Type B pancreatic cell (in vitro differentiated cells): Measurements from ENCODE around the gene TSEN54. TPM values are rescaled to one million over a fixed set of nuclear protein-coding genes. Genes with fewer than 3 reads are reported as not detected.

Experiments used
- DNase-seq: peaks from one replicate; pipeline ENCODE4 v3.0.0; 2021; ENCODE audit warnings: mixed read lengths; ENCODE audit not compliant: unreplicated experiment; ENCODE audit errors: extremely low spot score
- H3K27ac Mint-ChIP-seq: 2 replicates; pipeline ENCODE4 v1.8.0; 2021; ENCODE audit warnings: mild to moderate bottlenecking, mixed read lengths
- H3K27me3 Mint-ChIP-seq: 2 replicates; pipeline ENCODE4 v1.8.0; 2021; ENCODE audit warnings: mixed read lengths
- H3K36me3 Mint-ChIP-seq: 2 replicates; pipeline ENCODE4 v1.8.0; 2021; ENCODE audit warnings: mixed read lengths
- H3K4me1 Mint-ChIP-seq: one replicate; pipeline ENCODE4 v1.8.0; 2021; ENCODE audit warnings: mixed read lengths; ENCODE audit not compliant: unreplicated experiment
- H3K4me3 Mint-ChIP-seq: 2 replicates; pipeline ENCODE4 v1.8.0; 2021; ENCODE audit warnings: mild to moderate bottlenecking, mixed read lengths
- H3K9me3 Mint-ChIP-seq: 2 replicates; pipeline ENCODE4 v1.8.0; 2021; ENCODE audit warnings: mixed read lengths
- total RNA-seq: library from RNA; stranded (reverse); gene quantifications from 2 replicates; pipeline ENCODE4 v1.2.1, GENCODE V29; 2021; ENCODE audit warnings: low replicate concordance
- TF ChIP-seq, protein P1 (sequence below): fragments of 200-600 bp; sonication (generic); conservative IDR thresholded peaks from 2 replicates; pipeline ENCODE4 v1.5.0; 2021; ENCODE audit warnings: antibody characterized with exemption, mild to moderate bottlenecking

The TSEN54 gene
- total RNA-seq, 1 donor from 2014 or later, result 41.0 TPM

DNA sequence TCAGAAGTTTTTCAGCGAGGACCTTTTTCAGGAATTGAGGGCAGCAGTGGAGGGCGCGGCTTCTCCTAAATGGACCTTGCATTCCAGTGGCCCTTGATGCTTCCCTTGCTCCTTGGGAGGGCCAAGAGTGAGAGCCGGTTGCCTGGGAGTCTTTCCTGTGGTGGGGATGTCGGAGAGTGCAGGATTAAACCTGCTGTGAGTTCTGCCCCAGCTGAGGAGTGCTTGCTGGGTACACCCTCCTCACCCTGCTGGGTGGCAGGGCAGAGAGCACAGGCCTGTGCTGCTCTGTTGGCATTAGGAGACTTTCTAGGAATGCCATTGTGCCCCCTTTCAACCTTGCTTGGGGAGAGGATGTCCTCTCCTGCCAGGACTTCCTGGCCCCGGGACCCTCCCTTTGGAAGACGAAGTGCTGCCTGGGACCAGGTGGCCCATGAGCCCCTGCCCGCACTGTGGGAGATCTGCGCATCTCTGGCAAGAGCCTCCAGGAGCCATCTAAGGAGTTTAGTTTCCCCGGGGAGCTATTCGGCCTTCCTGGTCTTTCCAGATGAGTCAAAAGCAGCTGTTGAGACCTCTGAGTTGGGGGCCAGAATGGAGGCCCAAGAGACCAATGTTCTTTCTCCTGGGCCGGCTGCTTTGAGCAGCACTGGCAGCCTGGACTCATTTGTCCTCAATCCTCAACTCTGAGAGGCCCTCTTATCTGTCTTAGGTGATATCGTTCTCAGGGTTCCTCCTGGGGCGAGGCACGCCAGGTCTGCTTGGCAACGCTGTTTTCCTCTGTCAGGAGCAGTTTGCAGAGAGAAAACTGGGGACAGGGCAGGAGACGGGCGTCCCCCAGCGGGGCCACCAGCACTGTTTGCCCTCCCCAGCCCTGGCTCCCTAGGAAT is 14.8 kb downstream of the TSEN54 start:
- H3K4me3 Mint-ChIP-seq, result peak overlapping the region; percentile 59
- H3K27me3 Mint-ChIP-seq, result peaks cover 11% of the 10 kb centered on the region
- peaks cover 14% of the 10 kb centered on the region for H3K4me1 Mint-ChIP-seq
- H3K9me3 Mint-ChIP-seq, result no peaks in the 10 kb centered on the region
- H3K36me3 Mint-ChIP-seq, result no peaks in the 10 kb centered on the region
- TF ChIP-seq, protein P1, sequence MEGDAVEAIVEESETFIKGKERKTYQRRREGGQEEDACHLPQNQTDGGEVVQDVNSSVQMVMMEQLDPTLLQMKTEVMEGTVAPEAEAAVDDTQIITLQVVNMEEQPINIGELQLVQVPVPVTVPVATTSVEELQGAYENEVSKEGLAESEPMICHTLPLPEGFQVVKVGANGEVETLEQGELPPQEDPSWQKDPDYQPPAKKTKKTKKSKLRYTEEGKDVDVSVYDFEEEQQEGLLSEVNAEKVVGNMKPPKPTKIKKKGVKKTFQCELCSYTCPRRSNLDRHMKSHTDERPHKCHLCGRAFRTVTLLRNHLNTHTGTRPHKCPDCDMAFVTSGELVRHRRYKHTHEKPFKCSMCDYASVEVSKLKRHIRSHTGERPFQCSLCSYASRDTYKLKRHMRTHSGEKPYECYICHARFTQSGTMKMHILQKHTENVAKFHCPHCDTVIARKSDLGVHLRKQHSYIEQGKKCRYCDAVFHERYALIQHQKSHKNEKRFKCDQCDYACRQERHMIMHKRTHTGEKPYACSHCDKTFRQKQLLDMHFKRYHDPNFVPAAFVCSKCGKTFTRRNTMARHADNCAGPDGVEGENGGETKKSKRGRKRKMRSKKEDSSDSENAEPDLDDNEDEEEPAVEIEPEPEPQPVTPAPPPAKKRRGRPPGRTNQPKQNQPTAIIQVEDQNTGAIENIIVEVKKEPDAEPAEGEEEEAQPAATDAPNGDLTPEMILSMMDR, result no peak
- DNase-seq, result no peak
- peak overlapping the region; percentile 97 for H3K27ac Mint-ChIP-seq

DNA sequence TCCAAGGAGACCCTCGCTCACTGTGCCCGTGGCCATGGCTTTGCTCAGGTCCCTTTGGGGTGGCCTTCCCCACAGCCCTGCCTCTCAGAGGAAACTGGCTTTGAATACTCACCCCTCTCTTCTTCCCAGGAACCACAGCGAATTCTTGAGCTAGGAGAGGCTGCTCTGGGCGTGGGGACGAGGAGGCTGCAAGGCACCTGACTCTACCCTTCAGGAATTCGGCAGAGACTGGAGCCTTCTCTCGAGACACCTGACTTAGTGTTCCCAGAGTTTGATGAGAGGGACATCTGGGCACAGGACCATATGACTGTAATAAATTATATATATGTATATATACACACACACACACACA is 15.4 kb downstream of the TSEN54 start:
- H3K4me3 Mint-ChIP-seq, result peak overlapping the region; percentile 59
- DNase-seq, result no peak
- no peaks in the 10 kb centered on the region for H3K36me3 Mint-ChIP-seq
- peak overlapping the region; percentile 97 for H3K27ac Mint-ChIP-seq
- TF ChIP-seq, protein P1, result no peak
- H3K27me3 Mint-ChIP-seq, result peaks cover 5% of the 10 kb centered on the region
- no peaks in the 10 kb centered on the region for H3K9me3 Mint-ChIP-seq
- peaks cover 10% of the 10 kb centered on the region for H3K4me1 Mint-ChIP-seq

DNA sequence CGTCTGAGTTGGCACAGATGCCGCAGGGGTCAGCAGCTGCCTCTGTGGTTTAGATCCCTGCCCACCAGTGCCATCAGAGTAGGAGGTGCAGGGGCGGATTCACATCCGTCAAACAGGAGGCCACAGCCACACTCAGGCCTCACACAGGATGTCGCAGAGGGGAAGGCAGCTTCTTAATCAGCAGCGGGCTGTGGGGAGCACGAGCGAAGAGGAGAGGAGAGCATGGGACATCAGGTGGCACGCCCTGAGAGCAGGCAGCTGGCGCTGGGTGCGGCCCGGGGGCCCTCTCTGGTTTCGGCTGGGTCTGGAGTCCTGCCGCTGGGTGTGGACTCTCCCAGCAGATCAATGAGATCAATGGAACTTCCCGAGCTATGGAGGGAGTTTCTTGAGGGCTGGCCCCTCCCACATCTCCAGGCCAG is 18.8 kb downstream of the TSEN54 start:
- Mint-ChIP-seq H3K36me3 (no peaks in the 10 kb centered on the region), H3K27me3 (no peaks in the 10 kb centered on the region), H3K4me3 (peak overlapping the region; percentile 44), H3K27ac (peak overlapping the region; percentile 93), H3K9me3 (no peaks in the 10 kb centered on the region), H3K4me1 (peaks cover 20% of the 10 kb centered on the region)
- DNase-seq, result no peak
- TF ChIP-seq, protein P1, result no peak

DNA sequence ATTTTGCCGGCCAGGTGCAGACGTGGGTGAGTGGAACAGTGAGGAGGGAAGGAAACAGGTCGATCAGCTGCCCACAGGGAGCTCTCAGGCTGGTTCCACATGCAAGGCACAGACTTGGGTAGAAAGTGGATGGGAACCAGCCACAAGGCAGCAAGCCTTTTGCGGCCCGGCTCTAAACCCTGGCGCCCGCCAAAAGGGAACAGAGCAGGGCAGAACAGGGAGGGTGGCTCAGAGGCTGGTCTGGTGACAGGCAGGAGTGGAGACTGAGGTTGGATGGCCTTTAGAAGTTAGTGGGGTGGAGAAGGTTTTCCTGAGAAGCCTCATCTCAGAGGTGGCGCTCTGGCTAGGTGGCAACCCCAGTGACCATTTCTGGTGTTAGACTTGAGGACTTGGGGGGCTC is 19.5 kb downstream of the TSEN54 start:
- Mint-ChIP-seq H3K36me3 (no peaks in the 10 kb centered on the region), H3K9me3 (no peaks in the 10 kb centered on the region), H3K4me3 (no peak overlapping the region), H3K27ac (peak overlapping the region; percentile 93), H3K27me3 (no peaks in the 10 kb centered on the region), H3K4me1 (peaks cover 22% of the 10 kb centered on the region)
- DNase-seq, result no peak
- TF ChIP-seq, protein P1, result no peak

DNA sequence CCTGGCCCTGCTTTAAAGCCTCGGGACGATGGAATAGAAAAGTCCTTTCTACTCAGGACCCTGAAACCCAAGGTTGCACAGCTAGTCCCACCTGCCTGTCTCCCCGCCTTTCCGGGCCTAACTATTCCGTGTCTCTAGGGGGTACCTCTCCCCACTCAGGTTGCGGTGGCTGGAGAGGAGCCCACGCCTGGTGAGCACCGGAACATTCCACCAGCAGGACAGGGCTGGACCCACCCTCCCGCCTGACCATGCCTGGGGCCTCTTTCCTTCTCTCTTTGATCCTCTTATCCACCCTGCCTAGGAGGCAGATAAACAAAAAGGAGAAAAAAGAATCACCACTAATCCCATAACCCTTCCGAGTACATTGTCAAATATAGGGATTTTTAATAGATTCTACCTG is 20.0 kb downstream of the TSEN54 start:
- Mint-ChIP-seq H3K27ac (peak overlapping the region; percentile 93), H3K9me3 (no peaks in the 10 kb centered on the region), H3K4me1 (peaks cover 22% of the 10 kb centered on the region), H3K27me3 (no peaks in the 10 kb centered on the region), H3K4me3 (peak overlapping the region; percentile 39), H3K36me3 (no peaks in the 10 kb centered on the region)
- TF ChIP-seq, protein P1, result no peak
- no peak for DNase-seq
